LHCN-M2 (cell line): ENCODE results near the gene ADGRG3. TPM values are rescaled to one million over a fixed set of nuclear protein-coding genes. Genes with fewer than 3 reads are reported as not detected.

Experiments
- DNase-seq: peaks from one replicate; pipeline ENCODE4 v3.0.0-alpha.2; 2012; ENCODE audit warnings: low read depth
- total RNA-seq: library from RNA; depleted of rRNA; stranded (reverse); fragments of >200 nt; gene quantifications from 2 replicates; pipeline ENCODE4 v1.2.3, GENCODE V29; 2014

ADGRG3 gene
- total RNA-seq, 1 experiment from 2014 or later = not detected

- DNase-seq = no peak
Measured at GRCh38 chr16:57630407-57630797, 37.7 kb upstream of the ADGRG3 start.

- DNase-seq = no peak
Measured at GRCh38 chr16:57630931-57631845, 36.9 kb upstream of the ADGRG3 start.

- DNase-seq = no peak
Measured at GRCh38 chr16:57632568-57632967, 35.5 kb upstream of the ADGRG3 start.

GRCh38 chr16:57633383-57634064 lies 34.6 kb upstream of the ADGRG3 start:
- DNase-seq = no peak

- peak; percentile 80 for DNase-seq
Measured at GRCh38 chr16:57634171-57634570, 33.9 kb upstream of the ADGRG3 start.

- DNase-seq = no peak
Measured at GRCh38 chr16:57635266-57636097, 32.6 kb upstream of the ADGRG3 start.

- no peak for DNase-seq
Measured at GRCh38 chr16:57636184-57636583, 31.9 kb upstream of the ADGRG3 start.

GRCh38 chr16:57637020-57637419 lies 31.1 kb upstream of the ADGRG3 start:
- no peak for DNase-seq

GRCh38 chr16:57637424-57637823 lies 30.7 kb upstream of the ADGRG3 start:
- DNase-seq = no peak

- no peak for DNase-seq
Measured at GRCh38 chr16:57637965-57638364, 30.1 kb upstream of the ADGRG3 start.

GRCh38 chr16:57638381-57638780 lies 29.7 kb upstream of the ADGRG3 start:
- no peak for DNase-seq

GRCh38 chr16:57639172-57639887 lies 28.8 kb upstream of the ADGRG3 start:
- DNase-seq = no peak

GRCh38 chr16:57640185-57640584 lies 27.9 kb upstream of the ADGRG3 start:
- DNase-seq = no peak

GRCh38 chr16:57640612-57641011 lies 27.5 kb upstream of the ADGRG3 start:
- no peak for DNase-seq

- no peak for DNase-seq
Measured at GRCh38 chr16:57642160-57643135, 25.7 kb upstream of the ADGRG3 start.

GRCh38 chr16:57643147-57643874 lies 24.8 kb upstream of the ADGRG3 start:
- no peak for DNase-seq

- no peak for DNase-seq
Measured at GRCh38 chr16:57643910-57644309, 24.2 kb upstream of the ADGRG3 start.

GRCh38 chr16:57644383-57645014 lies 23.6 kb upstream of the ADGRG3 start:
- DNase-seq = no peak

GRCh38 chr16:57645169-57645568 lies 22.9 kb upstream of the ADGRG3 start:
- no peak for DNase-seq
